HG03108 (cell line): ENCODE results near the gene MICAL3.

Source experiments
- ATAC-seq: cut with Tn5 transposase; IDR thresholded peaks from one replicate; pipeline ENCODE4 v1.9.1; 2021; ENCODE audit warnings: moderate library complexity; ENCODE audit not compliant: unreplicated experiment

MICAL3 gene

DNA sequence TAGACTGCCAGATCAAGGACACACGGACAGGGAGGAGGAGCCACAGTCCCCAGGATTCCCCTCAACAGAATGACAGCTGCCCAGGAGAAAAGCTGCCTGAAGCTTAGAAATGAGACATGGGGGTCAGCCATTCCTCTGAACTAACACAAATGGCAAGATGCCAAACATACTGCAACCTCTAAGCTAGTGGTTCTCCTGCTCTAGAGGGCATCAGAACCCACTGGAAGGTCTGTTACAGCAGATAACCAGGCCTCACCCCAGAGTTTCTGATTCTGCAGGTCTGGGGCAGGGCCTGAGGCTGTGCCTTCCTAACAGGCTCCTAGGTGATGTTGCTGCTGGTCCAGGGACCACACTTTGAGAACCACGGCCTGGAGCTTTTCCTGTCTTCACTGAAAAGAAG, 221.5 kb downstream of the MICAL3 start:
- no peak for ATAC-seq

DNA sequence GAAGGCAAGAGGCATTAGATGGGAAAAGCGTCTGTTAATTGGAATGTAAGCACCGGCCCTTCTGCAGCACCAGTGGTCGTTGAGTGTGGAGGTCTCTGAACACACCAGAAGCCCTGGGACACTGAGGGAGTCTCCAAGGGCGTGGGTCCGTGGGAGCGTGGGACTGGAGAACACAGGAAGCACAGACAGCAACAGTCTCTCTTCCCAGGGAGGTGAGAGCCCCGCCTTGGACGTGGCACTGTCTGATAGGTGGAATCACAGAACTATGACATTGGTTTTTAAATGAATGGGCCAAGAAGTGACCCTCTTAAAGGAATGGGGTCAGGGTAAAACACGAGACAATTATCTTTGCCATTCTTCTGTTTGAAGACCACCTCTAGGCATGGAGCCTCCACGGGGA, 221.9 kb downstream of the MICAL3 start:
- no peak for ATAC-seq

DNA sequence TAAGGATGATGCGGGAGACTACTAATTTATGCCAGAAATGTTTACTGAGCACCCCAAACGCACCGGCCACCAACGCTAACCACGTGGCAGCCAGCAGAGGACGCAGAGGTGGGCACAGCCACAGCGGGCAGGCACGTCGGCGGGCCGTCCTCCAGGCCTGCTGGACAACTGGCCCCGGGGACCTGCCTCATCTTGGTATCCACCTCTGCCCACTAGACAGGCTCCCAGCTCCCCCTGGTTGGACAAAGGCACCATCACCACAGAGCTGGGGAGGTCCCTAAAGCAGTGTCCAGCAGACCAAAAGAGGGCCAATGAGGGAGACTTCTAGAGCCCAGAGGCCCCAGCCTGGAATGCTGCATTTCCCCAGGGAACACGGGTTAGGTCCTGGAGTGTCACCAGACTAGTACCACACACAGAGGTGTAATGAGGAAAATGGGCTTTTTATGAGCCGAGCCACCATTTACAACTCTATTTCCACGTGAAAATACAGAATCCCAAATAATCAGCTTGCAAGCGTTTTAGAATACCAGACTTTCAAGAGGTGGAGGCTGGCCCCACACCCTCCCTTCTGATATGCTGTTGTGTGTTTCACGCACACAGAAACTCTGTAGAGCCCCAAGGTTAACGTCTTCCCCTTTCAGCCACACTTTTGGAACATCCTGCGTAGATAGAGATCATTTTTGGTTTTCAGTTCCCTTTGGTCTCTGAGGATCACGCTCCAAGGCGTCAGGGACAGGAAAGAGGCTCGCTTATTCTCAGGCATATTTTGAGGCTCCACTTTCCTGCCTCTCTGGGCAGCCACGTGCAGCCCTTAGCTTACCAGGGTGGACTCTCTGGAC, 226.4 kb downstream of the MICAL3 start:
- peak; percentile 42 for ATAC-seq

DNA sequence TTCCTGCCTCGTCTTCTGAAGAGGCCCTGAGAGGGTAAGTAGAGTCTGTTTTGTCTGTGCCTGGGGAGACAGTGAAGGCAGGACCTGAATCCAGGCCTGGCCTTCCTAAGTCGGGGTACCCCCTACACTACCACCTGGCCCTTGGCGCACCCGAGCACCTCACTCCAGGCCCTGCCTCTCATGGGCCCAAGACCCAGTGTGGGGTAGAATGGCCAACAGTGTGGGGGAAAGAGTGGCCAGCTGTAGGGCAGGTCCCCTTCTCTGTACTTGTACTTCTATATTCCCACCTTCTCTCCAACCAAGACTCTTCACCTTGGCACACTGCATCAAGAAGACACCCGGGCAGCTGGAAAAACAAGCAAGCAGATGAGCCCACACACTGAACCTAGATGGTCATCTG, 227.7 kb downstream of the MICAL3 start:
- no peak for ATAC-seq

DNA sequence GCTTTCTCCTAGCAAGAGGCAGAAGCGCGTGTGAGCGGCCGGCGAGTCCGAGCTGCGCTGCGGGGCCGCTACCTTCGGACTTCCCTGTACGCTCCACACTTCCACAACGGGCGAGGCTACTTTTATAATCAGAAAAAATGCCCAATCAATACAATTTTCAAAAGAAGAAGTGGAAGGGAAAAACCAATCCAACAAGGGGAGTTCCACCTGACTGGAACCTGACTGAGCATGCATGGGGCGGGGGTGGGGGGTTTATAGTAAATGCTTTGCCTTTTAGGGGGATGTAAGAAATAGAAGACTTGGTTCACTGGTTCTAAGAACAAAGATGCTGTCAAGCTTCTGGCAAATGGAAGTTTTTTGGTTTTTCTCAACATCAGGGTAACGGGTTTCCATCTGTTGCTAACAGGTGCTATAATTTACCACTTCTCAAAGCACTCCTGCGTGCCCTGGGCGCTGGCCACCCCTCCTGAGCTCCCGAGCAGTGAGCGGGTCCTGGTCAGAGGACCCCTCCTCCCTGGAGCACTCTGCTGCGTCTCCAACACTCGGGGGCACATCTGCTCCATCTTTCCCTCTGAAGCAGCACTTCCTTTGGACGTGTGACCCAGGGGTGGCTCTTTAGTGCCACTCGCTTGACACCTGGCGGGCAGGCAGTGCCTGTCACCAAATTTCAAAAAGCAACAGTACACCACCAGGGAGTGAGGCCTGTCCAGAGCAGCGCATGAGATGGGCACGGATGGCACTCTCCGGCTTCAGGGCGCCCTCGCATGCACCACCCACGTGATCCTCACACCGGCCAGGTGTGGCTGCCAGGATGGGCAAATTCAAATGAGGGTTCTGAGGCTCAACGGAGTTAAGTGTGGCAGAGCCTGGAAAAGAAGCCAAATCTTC, 228.5 kb downstream of the MICAL3 start:
- no peak for ATAC-seq

DNA sequence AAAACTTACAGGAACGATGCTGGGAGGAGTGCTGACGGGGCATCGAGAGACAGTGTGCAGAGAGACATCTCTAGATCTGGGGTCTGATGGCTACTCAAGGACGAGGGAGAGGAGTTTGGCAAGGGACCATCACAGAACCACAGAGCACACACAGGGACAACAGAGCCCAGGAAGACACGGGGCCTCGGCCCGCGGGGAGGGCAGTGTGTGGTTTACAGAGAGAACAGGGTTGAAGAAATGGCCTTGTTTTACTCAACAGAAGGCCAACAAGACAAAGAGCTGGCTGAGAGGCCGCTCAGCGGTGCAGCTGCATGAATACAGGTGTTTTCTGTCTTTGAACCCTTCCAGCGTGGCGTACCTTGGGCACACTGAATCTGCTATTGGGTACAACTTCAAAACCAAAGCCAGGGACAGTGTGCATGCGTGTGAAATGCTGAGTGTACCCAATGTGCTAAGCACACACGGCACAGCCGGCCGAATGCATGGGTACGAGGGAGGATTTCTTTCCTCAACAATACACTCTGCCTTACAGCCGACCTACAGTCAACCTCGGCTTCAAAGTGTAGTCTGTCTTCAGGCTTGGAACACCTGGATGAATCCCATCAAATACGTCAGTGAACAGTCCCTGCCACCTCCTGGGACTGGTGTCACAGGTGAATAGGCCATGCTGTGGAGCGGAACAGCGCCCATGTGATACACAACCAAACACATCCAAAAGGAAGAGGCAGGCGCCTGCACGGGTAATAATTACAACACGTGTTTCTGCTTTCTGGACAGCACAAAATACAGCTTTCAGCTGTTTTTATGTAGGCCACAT, 229.4 kb downstream of the MICAL3 start:
- ATAC-seq: no peak

DNA sequence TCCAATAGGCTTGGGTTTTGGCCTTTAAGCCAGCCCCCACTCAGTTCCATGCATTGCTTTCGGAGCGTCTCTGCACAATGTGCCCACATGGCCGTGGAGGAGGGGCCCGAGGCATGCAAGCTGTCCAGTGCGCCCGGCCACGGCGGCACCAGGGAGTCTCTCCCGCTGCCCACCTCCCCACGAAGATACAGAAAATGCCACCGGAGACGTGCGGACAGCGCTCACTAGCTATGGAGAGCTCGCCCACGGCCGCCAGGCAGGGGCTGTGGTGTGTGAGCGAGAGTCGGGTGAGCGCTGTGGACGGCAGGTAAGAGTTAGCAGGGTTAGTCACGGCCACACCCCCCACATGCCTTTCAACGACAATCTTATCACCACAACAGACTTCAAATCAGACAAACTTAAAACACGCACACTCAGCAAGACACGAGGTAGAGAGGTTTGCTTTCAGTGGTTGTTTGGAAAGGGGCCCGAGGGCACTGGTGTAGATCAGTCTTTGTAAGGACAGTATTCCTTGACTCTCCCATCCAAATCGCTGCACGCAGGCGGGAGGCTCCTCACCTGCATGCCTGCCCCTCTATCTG, 231.4 kb downstream of the MICAL3 start:
- no peak for ATAC-seq

DNA sequence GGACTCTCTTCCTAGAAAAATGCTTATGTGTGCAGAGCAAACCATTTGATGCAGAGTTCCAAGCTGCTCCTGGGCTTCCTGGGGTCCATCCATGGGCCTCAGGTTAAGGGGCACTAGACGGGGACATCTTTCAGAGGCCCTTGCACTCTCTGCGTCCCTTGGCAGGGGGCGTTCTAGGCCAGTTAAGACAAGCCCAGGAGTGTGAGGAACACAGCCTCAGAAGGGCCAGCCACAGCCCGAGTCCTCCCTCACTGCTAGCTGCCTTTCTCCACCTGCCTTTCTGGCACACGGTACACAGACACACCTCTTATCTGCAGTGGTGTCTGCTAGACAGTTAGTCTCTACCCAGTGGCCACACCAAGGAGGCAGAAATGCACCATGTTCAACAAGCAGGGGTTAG, 232.1 kb downstream of the MICAL3 start:
- ATAC-seq: no peak

DNA sequence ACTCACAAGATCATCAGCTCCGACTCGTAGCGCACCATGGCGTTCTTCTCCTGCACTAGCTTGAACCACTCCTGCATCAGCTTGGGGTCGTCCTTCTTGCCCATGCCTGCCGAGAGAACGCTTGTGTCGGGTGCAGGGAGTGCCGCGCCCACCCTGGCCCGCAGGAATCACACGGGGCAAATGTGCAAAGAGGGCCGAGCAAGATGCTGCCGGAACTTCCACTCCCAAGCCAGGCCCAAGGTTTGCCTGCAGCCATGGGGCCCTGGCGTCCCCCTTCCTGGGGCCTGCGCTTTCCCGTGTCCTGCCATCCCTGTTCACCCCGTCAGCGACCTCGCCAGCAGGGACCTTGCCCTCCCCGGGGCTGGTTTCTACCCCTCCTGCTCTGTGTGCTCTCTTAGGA, 233.2 kb downstream of the MICAL3 start:
- no peak for ATAC-seq

DNA sequence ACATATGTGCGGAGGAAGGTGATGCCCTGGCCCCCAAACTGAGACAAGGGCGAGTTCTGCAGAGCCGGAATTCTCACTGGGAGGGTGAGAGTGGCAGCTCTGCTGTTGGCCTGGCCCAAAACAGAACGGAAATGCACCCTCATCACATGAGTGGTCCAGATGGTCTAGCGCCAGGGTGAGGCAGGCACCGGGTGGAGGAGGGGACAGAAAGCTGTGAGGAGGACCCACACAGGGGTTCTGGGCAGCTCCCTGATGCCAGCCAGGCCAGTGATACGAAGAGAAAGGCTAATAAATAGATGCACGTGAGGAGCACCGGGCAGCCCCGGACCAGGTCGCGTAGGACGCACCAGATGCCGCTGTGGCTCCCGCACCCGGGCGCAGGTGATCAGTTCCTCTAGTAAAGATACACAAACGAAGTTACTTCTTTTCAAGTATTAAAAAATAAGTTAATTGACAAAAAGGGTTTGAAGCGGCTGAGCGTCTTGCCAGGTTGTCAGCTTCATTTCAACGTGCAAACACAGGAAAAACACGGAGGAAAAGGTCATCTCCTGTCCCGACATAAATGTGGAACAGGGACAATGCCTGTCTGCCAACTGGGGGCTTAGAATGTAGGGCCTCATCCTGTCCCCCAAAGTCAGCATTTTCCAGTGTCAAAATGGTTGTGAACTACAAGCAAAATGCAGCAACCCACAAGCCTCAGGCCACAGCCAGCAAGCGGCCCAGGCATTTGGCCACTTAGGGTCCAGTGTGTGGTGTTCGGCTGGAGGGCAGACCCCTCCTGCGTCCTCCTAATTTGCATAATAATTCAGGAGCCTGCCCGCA, 234.8 kb downstream of the MICAL3 start:
- ATAC-seq: no peak

DNA sequence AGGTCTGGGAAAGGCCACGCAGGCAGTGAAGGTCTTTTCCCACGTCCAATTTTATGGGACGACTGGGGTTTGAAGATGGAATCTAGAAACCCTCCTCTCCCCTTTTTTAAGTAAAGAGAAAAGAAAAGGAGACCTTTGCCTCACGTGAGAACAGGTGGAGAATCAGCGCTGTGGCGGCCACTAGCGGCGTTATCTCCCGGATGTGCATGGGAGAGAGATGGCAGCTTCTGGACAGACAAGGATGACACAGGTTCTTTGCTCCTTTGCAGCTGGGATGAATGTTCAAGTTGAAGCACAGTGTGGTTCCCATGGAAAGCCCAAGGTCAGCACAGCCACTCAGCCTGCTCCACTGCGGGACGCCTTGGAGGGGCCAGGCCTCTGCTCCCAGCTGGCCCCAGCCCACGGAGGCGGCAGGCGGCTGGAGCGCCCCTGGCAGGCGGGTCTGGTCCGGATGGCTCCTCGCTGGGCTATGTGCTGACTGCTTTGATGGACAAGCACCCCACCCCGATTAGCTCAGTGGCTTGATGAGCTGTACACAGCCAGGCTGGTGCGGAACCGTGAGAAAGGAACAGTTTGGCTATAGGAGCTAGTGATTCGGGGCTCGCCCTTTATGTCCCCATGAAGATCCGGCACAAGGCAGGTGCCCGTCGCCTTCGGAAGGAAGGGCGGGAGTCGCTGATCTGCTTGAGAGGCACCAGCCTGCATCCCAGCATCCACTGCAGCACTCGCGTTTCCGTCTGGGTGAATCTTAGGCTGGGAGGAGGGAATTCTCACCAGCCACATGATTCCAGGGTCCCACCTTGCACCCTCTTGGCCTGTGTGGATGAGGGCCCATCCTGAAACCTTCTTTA, 235.6 kb downstream of the MICAL3 start:
- no peak for ATAC-seq

DNA sequence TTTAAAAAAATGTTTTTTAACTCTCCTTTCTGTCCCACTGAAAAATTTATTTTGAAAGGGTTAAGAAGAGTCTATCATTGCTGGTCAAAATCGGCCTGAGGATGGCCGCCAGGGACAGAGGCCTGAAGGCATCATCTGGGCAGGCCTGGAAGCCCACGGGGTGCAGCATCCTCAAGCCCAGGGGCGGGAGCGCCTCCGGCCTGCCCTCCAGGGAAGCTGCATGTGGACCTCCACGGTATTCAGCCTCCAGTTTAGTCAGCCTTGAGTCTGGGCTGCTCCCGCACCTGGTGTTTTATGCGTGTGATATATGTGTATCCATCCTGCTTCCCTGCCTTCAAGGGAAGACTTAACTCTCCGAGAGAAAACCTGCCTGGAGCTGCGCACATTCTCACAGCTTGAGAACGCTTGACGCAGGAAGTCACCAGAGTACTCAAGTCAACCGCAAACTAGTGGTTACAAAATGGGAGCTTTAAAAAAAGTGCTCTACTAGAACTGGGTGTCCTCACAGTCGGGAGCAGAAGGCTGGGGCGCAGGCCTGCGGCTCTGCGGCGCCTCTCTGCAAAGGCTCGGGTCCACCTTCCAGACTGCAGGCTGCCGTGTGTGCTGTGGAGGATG, 236.5 kb downstream of the MICAL3 start:
- ATAC-seq: no peak

DNA sequence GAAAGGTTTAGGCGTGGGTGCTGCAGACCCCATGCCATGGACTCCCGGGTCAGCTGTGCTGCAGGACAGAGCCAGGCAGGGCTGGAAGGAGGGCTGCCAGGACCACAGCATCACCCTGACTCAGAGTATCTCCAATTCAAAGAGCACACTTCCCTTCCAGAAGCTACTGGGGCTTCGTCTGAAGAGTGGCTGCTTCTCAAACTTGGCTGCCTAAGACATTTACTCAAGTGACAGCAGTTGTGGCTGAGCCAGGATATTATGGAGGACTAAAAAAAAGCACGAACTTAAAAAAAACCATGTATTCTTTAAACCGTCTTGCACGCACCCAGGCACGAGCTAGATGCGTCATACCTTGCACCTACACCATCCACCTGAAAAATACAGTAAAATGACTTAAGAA, 237.1 kb downstream of the MICAL3 start:
- no peak for ATAC-seq

DNA sequence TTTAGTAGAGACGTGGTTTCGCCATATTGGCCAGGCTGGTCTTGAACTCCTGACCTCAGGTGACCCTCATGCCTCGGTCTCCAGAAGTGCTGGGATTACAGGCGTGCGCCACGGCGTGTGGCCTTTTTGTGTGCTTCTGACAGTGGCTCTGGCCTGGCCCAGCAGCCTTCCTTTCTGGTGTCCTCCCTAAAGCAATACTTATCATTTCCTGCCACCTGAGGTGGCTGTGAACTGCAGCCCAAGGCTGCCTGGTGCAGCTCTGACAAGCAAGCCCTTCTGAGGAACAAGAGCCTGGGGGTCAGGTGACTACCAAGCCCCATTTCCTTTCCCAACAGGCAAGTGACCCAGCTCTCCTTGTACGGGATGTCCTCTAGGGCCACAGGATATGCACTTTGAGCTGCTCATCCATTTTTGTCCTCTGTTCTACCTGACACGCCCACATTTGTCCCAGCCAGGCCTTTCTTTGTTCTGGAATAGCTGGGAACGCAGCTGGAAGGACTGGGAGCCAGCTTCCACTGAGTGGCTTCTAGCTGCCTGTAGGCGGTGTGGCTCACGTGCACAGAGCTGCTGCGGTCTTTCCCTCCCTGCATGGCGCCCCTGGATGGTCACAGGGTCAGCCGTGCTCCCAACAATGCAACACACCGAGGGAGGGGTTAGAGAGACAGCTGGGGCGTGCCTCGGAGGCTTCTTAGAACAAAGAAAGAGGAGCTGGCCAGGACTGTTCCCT, 237.8 kb downstream of the MICAL3 start:
- no peak for ATAC-seq

DNA sequence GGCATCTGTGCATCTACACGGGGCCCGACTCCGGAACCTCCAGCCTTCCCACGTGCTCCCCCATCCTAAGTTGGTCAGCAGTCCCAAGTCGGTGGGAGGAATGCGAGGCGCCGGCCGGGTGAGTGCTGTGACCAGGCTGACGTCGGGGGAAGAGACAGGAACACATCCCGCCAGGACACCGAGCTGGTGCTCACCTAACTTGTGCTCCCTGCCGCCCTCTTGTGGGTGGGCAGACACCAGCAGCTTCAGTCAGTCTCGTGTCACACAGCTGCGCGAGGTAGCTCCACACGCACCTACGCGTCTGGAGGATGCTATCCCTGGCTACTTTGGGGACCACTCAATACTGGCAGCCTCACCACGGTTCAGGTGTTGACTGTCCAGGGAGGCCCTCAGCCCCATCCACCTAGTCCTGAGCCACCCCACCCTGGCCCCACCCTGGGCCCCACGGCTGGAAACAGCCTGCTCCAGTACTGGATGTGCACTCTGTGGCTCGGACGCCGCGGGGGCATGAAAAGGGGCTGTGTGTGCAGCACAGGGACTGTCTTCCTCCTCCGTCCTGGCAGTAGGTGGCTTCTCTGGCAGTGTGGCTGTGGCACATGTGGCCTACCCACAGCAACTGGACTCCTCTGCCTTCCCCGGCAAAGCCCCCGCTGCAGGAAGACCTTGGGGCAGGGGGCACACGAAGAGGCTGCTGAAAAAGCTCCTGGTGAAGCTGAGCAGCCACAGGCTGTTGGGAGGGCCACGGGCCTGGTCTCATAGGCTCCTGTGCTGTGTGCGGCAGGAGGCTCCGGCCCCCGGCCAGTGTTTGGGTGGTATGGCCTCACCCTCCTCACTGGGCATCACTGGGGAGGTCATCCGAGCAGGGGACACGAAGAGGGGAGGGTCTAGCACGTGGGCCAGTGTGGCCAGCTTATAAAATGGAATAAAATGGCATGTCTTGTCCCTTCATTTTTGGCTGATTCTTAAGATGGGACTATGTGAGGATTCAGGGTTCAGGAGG, 238.9 kb downstream of the MICAL3 start:
- ATAC-seq: no peak

DNA sequence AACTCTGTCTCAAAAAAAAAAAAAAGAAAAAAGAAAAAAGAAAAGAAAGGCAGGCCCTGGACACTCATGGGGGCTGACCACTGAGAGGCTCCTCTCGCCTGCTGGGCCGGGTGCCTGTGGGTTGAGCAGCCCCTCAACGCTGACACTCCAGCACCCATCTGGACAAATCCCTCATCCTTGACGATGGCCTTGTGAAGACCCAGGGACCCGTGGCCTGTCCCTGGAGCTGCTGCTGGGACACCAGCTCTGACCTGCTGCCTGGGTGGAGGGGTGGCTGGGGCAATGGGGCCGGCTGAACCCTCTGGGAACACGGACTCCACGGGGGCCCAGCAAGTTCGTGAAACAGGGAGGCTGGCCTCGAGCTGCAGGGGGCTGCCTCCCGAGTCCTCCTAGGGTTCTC, 239.6 kb downstream of the MICAL3 start:
- ATAC-seq: no peak
